PC-9 (cell line): Measurements from ENCODE around the gene NUDT15.

Experiments
- CTCF ChIP-seq: fragments of 200-600 bp; sonication (generic); conservative IDR thresholded peaks from 2 replicates; pipeline ENCODE4 v1.6.1; 2017; ENCODE audit warnings: mixed run types, antibody characterized with exemption, mild to moderate bottlenecking, moderate library complexity
- EZH2 ChIP-seq: fragments of 200-600 bp; sonication (generic); IDR thresholded peaks from 2 replicates; pipeline ENCODE4 v1.8.0; 2017; ENCODE audit warnings: antibody characterized with exemption, low read depth

GRCh38 chr13:48006396-48006795, 31.1 kb upstream of the NUDT15 start:
- TF ChIP-seq CTCF (no peak), EZH2 (no peak)
